ENCODE results near the gene GARIN5A.

GRCh38 chr19:50449236-50449899 lies 27.3 kb downstream of the GARIN5A start:
- TF ChIP-seq CTCF (IDR thresholded peaks at IDR 0.05) (no peak), ZFX (IDR thresholded peaks at IDR 0.05; ENCODE audit: borderline replicate concordance) (no peak)
